Calu3 (cell line): ENCODE data around the gene MFNG. TPM values are rescaled to one million over a fixed set of nuclear protein-coding genes. Genes with fewer than 3 reads are reported as not detected.

Source experiments
- BruUV-seq: library from RNA; stranded (reverse); fragments of 400-500 nt; replicated peaks from 2 replicates; lab custom pipeline; 2021; lab: Mats Ljungman, UMichigan
- CTCF ChIA-PET: fragments of 300-600 bp; sonication (Branson Sonifier 250); formaldehyde crosslinking; loops from one replicate; lab custom pipeline; 2022; ENCODE audit warnings: antibody characterized with exemption; lab: Charles Lee
- DNase-seq: peaks from one replicate; pipeline ENCODE4 v3.0.0; 2022
- H3K27ac Mint-ChIP-seq: one replicate; pipeline ENCODE4 v1.8.0; 2022; ENCODE audit warnings: mixed read lengths; ENCODE audit not compliant: unreplicated experiment
- H3K27me3 Mint-ChIP-seq: one replicate; pipeline ENCODE4 v1.8.0; 2022; ENCODE audit warnings: mixed read lengths; ENCODE audit not compliant: unreplicated experiment
- H3K36me3 Mint-ChIP-seq: one replicate; pipeline ENCODE4 v1.8.0; 2022; ENCODE audit warnings: mild to moderate bottlenecking, moderate library complexity, mixed read lengths; ENCODE audit not compliant: insufficient read depth, unreplicated experiment
- H3K4me1 Mint-ChIP-seq: one replicate; pipeline ENCODE4 v1.8.0; 2022; ENCODE audit warnings: mild to moderate bottlenecking, low read depth, mixed read lengths; ENCODE audit not compliant: unreplicated experiment
- H3K4me3 Mint-ChIP-seq: one replicate; pipeline ENCODE4 v1.8.0; 2022; ENCODE audit warnings: mild to moderate bottlenecking, low read depth, moderate library complexity, mixed read lengths; ENCODE audit not compliant: unreplicated experiment
- H3K9me3 Mint-ChIP-seq: one replicate; pipeline ENCODE4 v1.8.0; 2022; ENCODE audit warnings: low read depth, mixed read lengths; ENCODE audit not compliant: unreplicated experiment
- CTCF ChIP-seq: fragments of 200-600 bp; IDR thresholded peaks from one replicate; pipeline ENCODE4 v1.8.0; 2022; ENCODE audit warnings: antibody characterized with exemption; ENCODE audit not compliant: unreplicated experiment
- intact Hi-C: fragments of 100-400 bp; cut with micrococcal nuclease; formaldehyde crosslinking; loops from one replicate; pipeline ENCODE4 v1.10.0; 2022; ENCODE audit not compliant: unreplicated experiment
- total RNA-seq: library from RNA; stranded (reverse); gene quantifications from 2 replicates; pipeline ENCODE4 v1.2.3, GENCODE V29; 2022

Gene MFNG
- total RNA-seq, 1 experiment from 2014 or later, result 22.1 TPM

DNA sequence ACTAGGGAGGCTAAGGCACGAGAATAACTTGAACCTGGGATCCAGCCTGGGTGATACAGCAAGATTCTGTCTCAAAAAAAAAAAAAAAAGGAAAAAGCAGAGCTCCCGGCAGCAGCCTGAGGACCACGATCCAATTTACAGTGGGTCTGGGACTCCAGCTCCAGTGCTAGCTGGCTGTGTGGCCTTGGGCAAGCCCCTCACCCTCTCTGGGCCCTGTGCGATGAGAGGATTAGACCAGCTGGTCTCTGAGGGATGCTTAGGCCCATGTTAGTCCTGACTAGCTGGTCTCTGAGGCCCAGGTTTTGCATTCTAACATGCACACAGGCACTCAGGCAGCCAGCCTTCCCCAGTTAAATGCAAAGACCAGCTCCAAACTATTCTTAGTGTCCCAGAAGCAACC is 19.4 kb upstream of the MFNG start:
- CTCF ChIA-PET, result interaction anchor here (0.6 kb wide), 1 partner anchor 37 kb away, joined by 5 read pairs; no protein-coding TSS in a partner anchor
- TF ChIP-seq CTCF, result no peak
- no TSS peak for BruUV-seq

GRCh38 chr22:37504964-37505363 is 18.8 kb upstream of the MFNG start:
- H3K4me1 Mint-ChIP-seq, result peaks cover 59% of the 10 kb centered on the region

More for the DNA sequence above, 19.4 kb upstream of the MFNG start:
- Mint-ChIP-seq H3K4me3 (no peak overlapping the region), H3K4me1 (peaks cover 60% of the 10 kb centered on the region), H3K27me3 (no peaks in the 10 kb centered on the region), H3K36me3 (peaks cover 74% of the 10 kb centered on the region), H3K9me3 (no peaks in the 10 kb centered on the region), H3K27ac (no peak overlapping the region)
- intact Hi-C loops, result no loop called here
- DNase-seq, result no peak

GRCh38 chr22:37503850-37504249 is 17.7 kb upstream of the MFNG start:
- H3K4me1 Mint-ChIP-seq, result peaks cover 52% of the 10 kb centered on the region
- no peak for TF ChIP-seq CTCF
- H3K36me3 Mint-ChIP-seq, result peaks cover 70% of the 10 kb centered on the region
- no peaks in the 10 kb centered on the region for H3K27me3 Mint-ChIP-seq
- no TSS peak for BruUV-seq
- no peak for DNase-seq
- no peaks in the 10 kb centered on the region for H3K9me3 Mint-ChIP-seq
- H3K4me3 Mint-ChIP-seq, result peak overlapping the region; percentile 34
- intact Hi-C loops, result no loop called here
- peak overlapping the region; percentile 72 for H3K27ac Mint-ChIP-seq
- CTCF ChIA-PET, result no interaction called here

More at GRCh38 chr22:37504964-37505363, 18.8 kb upstream of the MFNG start:
- no peak for TF ChIP-seq CTCF
- Mint-ChIP-seq H3K9me3 (no peaks in the 10 kb centered on the region), H3K27me3 (no peaks in the 10 kb centered on the region), H3K4me3 (no peak overlapping the region), H3K36me3 (peaks cover 74% of the 10 kb centered on the region), H3K27ac (peak overlapping the region; percentile 72)
- intact Hi-C loops, result no loop called here
- no peak for DNase-seq
- CTCF ChIA-PET, result no interaction called here
- BruUV-seq, result no TSS peak

DNA sequence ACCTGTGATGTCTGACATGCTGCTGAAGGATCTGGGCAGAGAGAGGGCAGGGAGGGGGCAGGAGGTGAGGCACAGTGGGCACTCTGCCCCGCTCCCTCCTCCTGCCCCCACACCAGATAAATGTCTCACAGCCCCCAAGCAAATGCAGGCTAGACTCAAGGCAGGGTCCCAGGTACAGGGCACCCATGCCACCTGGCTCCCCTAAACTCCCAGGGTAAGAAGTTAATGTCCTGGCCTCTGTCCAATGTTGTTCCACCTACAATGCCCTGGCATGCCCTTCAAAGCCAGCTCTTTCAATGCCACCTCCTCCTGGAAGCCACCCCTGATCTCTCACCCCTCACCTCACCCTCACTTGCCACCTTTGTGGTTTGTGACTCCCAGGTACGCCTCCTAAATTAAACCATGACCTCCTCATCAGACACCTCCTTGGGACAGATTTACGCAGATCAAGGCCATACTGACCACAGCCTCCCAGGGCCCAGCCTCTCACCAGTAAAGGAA is 17.0 kb upstream of the MFNG start:
- intact Hi-C loops, result no loop called here
- peak overlapping the region; percentile 72 for H3K27ac Mint-ChIP-seq

More for the DNA sequence above, 17.0 kb upstream of the MFNG start:
- no TSS peak for BruUV-seq
- Mint-ChIP-seq H3K4me3 (peak overlapping the region; percentile 34), H3K27me3 (no peaks in the 10 kb centered on the region), H3K4me1 (peaks cover 49% of the 10 kb centered on the region), H3K36me3 (peaks cover 69% of the 10 kb centered on the region), H3K9me3 (no peaks in the 10 kb centered on the region)
- no peak for DNase-seq
- TF ChIP-seq CTCF, result no peak
- CTCF ChIA-PET, result no interaction called here
